K562 (cell line): ENCODE results near the gene MVP. TPM values are rescaled to one million over a fixed set of nuclear protein-coding genes. Genes with fewer than 3 reads are reported as not detected.
A peak's percentile ranks its signal among the peaks of the same experiment; 100 is the strongest.

ENCODE experiments used
- ATAC-seq: fragments of 200-7000 bp; cut with Tn5 transposase; 3 replicates; pipeline ENCODE4 v1.9.1; 2020; ENCODE audit warnings: moderate library complexity
- BruUV-seq: library from RNA; stranded (reverse); fragments of 400-500 nt; replicated peaks from 2 replicates; lab custom pipeline; 2021; lab: Mats Ljungman, UMichigan
- CTCF ChIA-PET: fragments of 300-600 bp; formaldehyde crosslinking; extraction: SDS; loops from one replicate; lab custom pipeline; 2021; ENCODE audit warnings: low intra/inter-chr PET ratio; lab: Yijun Ruan, JAX
- POLR2A ChIA-PET: fragments of 300-600, 350-650 bp; sonication (Branson Sonifier 250); formaldehyde crosslinking; extraction: SDS; loops from one replicate; lab custom pipeline; 2021; ENCODE audit warnings: antibody characterized with exemption, inconsistent platforms; lab: Yijun Ruan, JAX
- DNase-seq, 4 experiments: peaks; one replicate each; pipeline versions ENCODE4 v3.0.0 to v3.0.0-alpha.2; 2011 to 2018; ENCODE audit warnings: low spot score in 3 of 4, mixed read lengths in 3 of 4; ENCODE audit errors: extremely low read depth in 1 of 4
- FAIRE-seq: peaks from 2 replicates; lab custom pipeline; 2011; peaks lifted over from hg19 to GRCh38; lab: Jason Lieb, UNC
- H2AFZ ChIP-seq: 2 replicates; pipeline ENCODE4 v1.6.0; 2011; ENCODE audit warnings: low read depth, low read length, control low read depth, inconsistent platforms
- H3K27ac ChIP-seq: fragments of 200-600 bp; 3 replicates; pipeline ENCODE4 v1.8.0; 2011; ENCODE audit warnings: low read depth, mild to moderate bottlenecking, control low read depth, inconsistent platforms, low read length, moderate library complexity, mixed read lengths; ENCODE audit errors: extremely low read depth
- H3K27me3 ChIP-seq, 2 experiments: fragments of 300-600 bp in 1 of 2; 2 replicates in 1 of 2; 3 replicates in 1 of 2; pipeline versions ENCODE4 v1.6.0 to v1.8.0; 2011; ENCODE audit warnings: inconsistent platforms in 2 of 2, low read length in 2 of 2, mild to moderate bottlenecking in 1 of 2, mixed read lengths in 1 of 2, moderate library complexity in 1 of 2; ENCODE audit not compliant: control insufficient read depth in 2 of 2, insufficient read depth in 2 of 2
- H3K36me3 ChIP-seq: fragments of 300-600 bp; 3 replicates; pipeline ENCODE4 v1.8.0; 2011; ENCODE audit warnings: mild to moderate bottlenecking, low read length, inconsistent platforms; ENCODE audit not compliant: control insufficient read depth, insufficient read depth
- H3K4me1 ChIP-seq, 2 experiments: fragments of 200-600 bp in 1 of 2; replicated peaks in 1 of 2; 2 replicates in 1 of 2; 3 replicates in 1 of 2; pipeline versions ENCODE4 v1.5.1 to v1.8.0; 2011; ENCODE audit warnings: inconsistent platforms in 2 of 2, low read length in 2 of 2, mild to moderate bottlenecking in 1 of 2, mixed read lengths in 1 of 2, moderate library complexity in 1 of 2; ENCODE audit not compliant: control insufficient read depth in 2 of 2, insufficient read depth in 2 of 2
- H3K4me2 ChIP-seq: 2 replicates; pipeline ENCODE4 v1.6.1; 2011; ENCODE audit warnings: low read length, control low read depth, inconsistent platforms, mixed read lengths; ENCODE audit not compliant: insufficient read depth
- H3K4me3 ChIP-seq: fragments of 200-600 bp; sonication (generic), shearing (Covaris generic); 2 replicates; pipeline ENCODE4 v1.5.1; 2016; ENCODE audit warnings: control low read depth, inconsistent platforms
- H3K79me2 ChIP-seq: fragments of 200-600 bp; 3 replicates; pipeline ENCODE4 v1.8.0; 2011; ENCODE audit warnings: low read length, inconsistent platforms; ENCODE audit not compliant: control insufficient read depth, insufficient read depth
- H3K9ac ChIP-seq, 2 experiments: 2 replicates each; pipeline versions ENCODE4 v1.6.0 to v1.6.1; 2011; ENCODE audit warnings: low read depth in 2 of 2, low read length in 2 of 2, control low read depth in 1 of 2, inconsistent platforms in 1 of 2, mild to moderate bottlenecking in 1 of 2, mixed read lengths in 1 of 2; ENCODE audit not compliant: insufficient read depth in 1 of 2
- H3K9me1 ChIP-seq: one replicate; pipeline ENCODE4 v1.6.0; 2011; ENCODE audit warnings: inconsistent platforms, mild to moderate bottlenecking, low read length, moderate library complexity; ENCODE audit not compliant: control insufficient read depth, insufficient read depth
- H3K9me3 ChIP-seq: replicated peaks from 2 replicates; pipeline ENCODE4 v1.5.1; 2011; ENCODE audit warnings: low read depth, low read length, inconsistent platforms; ENCODE audit not compliant: control insufficient read depth, insufficient read depth
- H4K20me1 ChIP-seq: replicated peaks from 2 replicates; pipeline ENCODE4 v1.6.1; 2011; ENCODE audit warnings: low read length, inconsistent platforms, mixed read lengths; ENCODE audit not compliant: control insufficient read depth, insufficient read depth
- CBFA2T3 ChIP-seq: fragments of 450-650 bp; IDR thresholded peaks from 2 replicates; pipeline ENCODE4 v1.6.1; 2017
- CCNT2 ChIP-seq: IDR thresholded peaks from 2 replicates; pipeline ENCODE4 v1.6.1; 2011; ENCODE audit warnings: borderline replicate concordance, low read depth, mild to moderate bottlenecking, moderate library complexity, mixed read lengths, low read length; ENCODE audit not compliant: insufficient read length; ENCODE audit errors: extremely low read depth
- ELF1 ChIP-seq: fragments of 200-800 bp; sonication (Bioruptor generic); IDR thresholded peaks from 2 replicates; pipeline ENCODE4 v1.6.1; 2016; ENCODE audit warnings: missing genetic modification characterization, missing compliant biosample characterization
- NR3C1 ChIP-seq: sonication (generic); formaldehyde crosslinking; IDR thresholded peaks from 2 replicates; pipeline ENCODE4 v1.8.1; 2022; ENCODE audit warnings: missing genetic modification reagents
- POLR2H ChIP-seq: IDR thresholded peaks from 2 replicates; pipeline ENCODE4 v1.6.1; 2016; ENCODE audit warnings: missing genetic modification characterization, low read depth, mild to moderate bottlenecking, control low read depth, missing compliant biosample characterization, moderate library complexity
- WHSC1 ChIP-seq: IDR thresholded peaks from one replicate; pipeline ENCODE4 v1.6.1; 2012; ENCODE audit warnings: low read length, control low read depth, inconsistent platforms
- ZNF124 ChIP-seq: sonication (generic); formaldehyde crosslinking; IDR thresholded peaks from 2 replicates; pipeline ENCODE4 v1.8.1; 2022; ENCODE audit warnings: missing genetic modification reagents
- ZNF586 ChIP-seq: fragments of 450-650 bp; formaldehyde crosslinking; conservative IDR thresholded peaks from 2 replicates; pipeline ENCODE4 v1.4.0; 2020; ENCODE audit warnings: mild to moderate bottlenecking, moderate library complexity
- WGBS: fragments of 100-300 bp; shearing (Covaris generic); methylation state at CpG from one replicate; pipeline ENCODE4 v1.1.6; 2016; ENCODE audit warnings: low coverage, mixed read lengths; ENCODE audit not compliant: insufficient coverage; ENCODE audit errors: missing lambda C conversion rate; 5-methylcytosine and 5-hydroxymethylcytosine counted together
- in situ Hi-C: fragments of 300-500 bp; cut with MboI; formaldehyde crosslinking; loops from 4 replicates; pipeline ENCODE4 v1.15.0; 2018; ENCODE audit warnings: inconsistent platforms, mixed read lengths
- intact Hi-C: fragments of 100-400 bp; cut with micrococcal nuclease; formaldehyde crosslinking; loops from 2 replicates; pipeline ENCODE4 v1.14.2; 2022
- polyA plus RNA-seq, 8 experiments: library from polyadenylated mRNA; depleted of rRNA in 4 of 8; stranded (reverse) in 5 of 8; unstranded in 3 of 8; fragments of >200 nt; fragmentation: Nextera tagmentation in 2 of 8; fragmentation: Illumina TruSeq in 1 of 8; extraction: Ambion mirVana in 2 of 8; extraction: Trizol in 1 of 8; gene quantifications; 2 replicates each; pipeline versions ENCODE4 v1.2.1 to v1.2.3, GENCODE V29; 2011 to 2014; ENCODE audit warnings: inconsistent platforms in 1 of 8, missing spikeins in 1 of 8
- total RNA-seq, 7 experiments: library from RNA; depleted of rRNA in 6 of 7; stranded (reverse); fragments of >200 nt in 6 of 7; fragmentation: Illumina TruSeq in 2 of 7; extraction: Trizol in 2 of 7; gene quantifications; 2 replicates each; pipeline versions ENCODE4 v1.2.1 to v1.2.3, GENCODE V29; 2011 to 2021; ENCODE audit warnings: low replicate concordance in 1 of 7
- TF ChIP-seq, protein P1 (sequence below): fragments of 250-450 bp; sonication (Bioruptor Pico); IDR thresholded peaks from 2 replicates; pipeline ENCODE4 v1.8.0; 2021; ENCODE audit warnings: moderate library complexity, mild to moderate bottlenecking, inconsistent platforms
- TF ChIP-seq, protein P2 (sequence below): sonication (generic); formaldehyde crosslinking; IDR thresholded peaks from 2 replicates; pipeline ENCODE4 v1.8.0; 2022; ENCODE audit warnings: mild to moderate bottlenecking, low read depth, missing genetic modification reagents
- TF ChIP-seq, protein P3 (sequence below): fragments of 250-450 bp; sonication (Bioruptor Pico); IDR thresholded peaks from 2 replicates; pipeline ENCODE4 v1.5.0; 2021; ENCODE audit warnings: mild to moderate bottlenecking, borderline replicate concordance
- TF ChIP-seq, protein P4 (sequence below): sonication (generic); formaldehyde crosslinking; IDR thresholded peaks from 2 replicates; pipeline ENCODE4 v1.8.1; 2023; ENCODE audit warnings: missing genetic modification reagents, mild to moderate bottlenecking, borderline replicate concordance

Gene MVP
- total and polyA plus RNA-seq, 9 of the 15 experiments (the other 6 are each of a cell fraction or from before 2014, with no cell fraction given), result 0.39 to 1.9 (median 0.76) TPM; not detected in 2

DNA sequence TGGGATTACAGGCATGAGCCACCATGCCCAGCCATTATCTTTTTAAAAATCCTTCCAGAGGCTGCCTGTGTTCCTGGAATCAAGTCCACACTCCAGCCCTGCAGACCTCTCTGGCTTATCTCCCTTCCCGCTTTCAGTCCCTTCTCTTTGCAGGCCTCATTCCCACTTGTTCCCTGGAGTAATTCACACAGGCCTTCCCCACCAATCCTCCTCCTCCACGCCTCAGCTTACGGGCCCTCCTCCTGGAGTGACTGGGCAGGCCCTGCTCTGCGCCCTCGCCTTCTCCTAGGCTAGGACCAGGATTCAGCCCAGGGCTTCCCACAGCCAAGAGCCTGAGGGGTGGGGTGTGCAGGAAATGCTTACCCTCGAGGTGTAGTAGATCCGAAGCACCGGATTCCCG lies 40.0 kb downstream of the MVP start:
- intact Hi-C loops (loop anchor here (5.0 kb wide), 1 partner anchor 147 kb away; no protein-coding TSS in a partner anchor), in situ Hi-C loops (no loop called here)
- H4K20me1 ChIP-seq, result no peaks in the 10 kb centered on the region
- H3K9ac ChIP-seq, result peak overlapping the region in 1 of 2 experiments; percentile 19; a peak in 1 of 4 replicates
- no peak for DNase-seq
- CTCF ChIA-PET, result no interaction called here
- no peak for FAIRE-seq
- H3K9me3 ChIP-seq, result no peaks in the 10 kb centered on the region
- no peak overlapping the region for H3K27ac ChIP-seq
- no TSS peak for BruUV-seq
- H2AFZ ChIP-seq, result no peak overlapping the region
- peaks cover 27% of the 10 kb centered on the region; the same call in 2 of the 3 replicates for H3K36me3 ChIP-seq
- no peak for ATAC-seq
- H3K79me2 ChIP-seq, result peaks cover 11% of the 10 kb centered on the region; the same call in 2 of the 3 replicates
- no peak overlapping the region for H3K4me2 ChIP-seq
- H3K9me1 ChIP-seq, result no peaks in the 10 kb centered on the region
- H3K27me3 ChIP-seq, result no peaks in the 10 kb centered on the region
- peaks cover 4 to 32% of the 10 kb centered on the region in 2 experiments; a peak in 3 of 5 replicates for H3K4me1 ChIP-seq
- WGBS, result 84% methylated on average over 9 of the region's 9 CpGs
- POLR2A ChIA-PET, result no interaction called here
- H3K4me3 ChIP-seq, result no peak overlapping the region
- TF ChIP-seq WHSC1 (no peak), ZNF586 (CRISPR knock-in tag) (no peak), ELF1 (tag) (no peak), NR3C1 (no peak), ZNF124 (CRISPR knock-in tag) (no peak), CBFA2T3 (no peak), POLR2H (tag) (no peak), CCNT2 (no peak)
- TF ChIP-seq, protein P1, sequence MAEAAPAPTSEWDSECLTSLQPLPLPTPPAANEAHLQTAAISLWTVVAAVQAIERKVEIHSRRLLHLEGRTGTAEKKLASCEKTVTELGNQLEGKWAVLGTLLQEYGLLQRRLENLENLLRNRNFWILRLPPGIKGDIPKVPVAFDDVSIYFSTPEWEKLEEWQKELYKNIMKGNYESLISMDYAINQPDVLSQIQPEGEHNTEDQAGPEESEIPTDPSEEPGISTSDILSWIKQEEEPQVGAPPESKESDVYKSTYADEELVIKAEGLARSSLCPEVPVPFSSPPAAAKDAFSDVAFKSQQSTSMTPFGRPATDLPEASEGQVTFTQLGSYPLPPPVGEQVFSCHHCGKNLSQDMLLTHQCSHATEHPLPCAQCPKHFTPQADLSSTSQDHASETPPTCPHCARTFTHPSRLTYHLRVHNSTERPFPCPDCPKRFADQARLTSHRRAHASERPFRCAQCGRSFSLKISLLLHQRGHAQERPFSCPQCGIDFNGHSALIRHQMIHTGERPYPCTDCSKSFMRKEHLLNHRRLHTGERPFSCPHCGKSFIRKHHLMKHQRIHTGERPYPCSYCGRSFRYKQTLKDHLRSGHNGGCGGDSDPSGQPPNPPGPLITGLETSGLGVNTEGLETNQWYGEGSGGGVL (CRISPR knock-in tag), result no peak
- TF ChIP-seq, protein P2, sequence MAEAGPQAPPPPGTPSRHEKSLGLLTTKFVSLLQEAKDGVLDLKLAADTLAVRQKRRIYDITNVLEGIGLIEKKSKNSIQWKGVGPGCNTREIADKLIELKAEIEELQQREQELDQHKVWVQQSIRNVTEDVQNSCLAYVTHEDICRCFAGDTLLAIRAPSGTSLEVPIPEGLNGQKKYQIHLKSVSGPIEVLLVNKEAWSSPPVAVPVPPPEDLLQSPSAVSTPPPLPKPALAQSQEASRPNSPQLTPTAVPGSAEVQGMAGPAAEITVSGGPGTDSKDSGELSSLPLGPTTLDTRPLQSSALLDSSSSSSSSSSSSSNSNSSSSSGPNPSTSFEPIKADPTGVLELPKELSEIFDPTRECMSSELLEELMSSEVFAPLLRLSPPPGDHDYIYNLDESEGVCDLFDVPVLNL, result no peak
- TF ChIP-seq, protein P3, sequence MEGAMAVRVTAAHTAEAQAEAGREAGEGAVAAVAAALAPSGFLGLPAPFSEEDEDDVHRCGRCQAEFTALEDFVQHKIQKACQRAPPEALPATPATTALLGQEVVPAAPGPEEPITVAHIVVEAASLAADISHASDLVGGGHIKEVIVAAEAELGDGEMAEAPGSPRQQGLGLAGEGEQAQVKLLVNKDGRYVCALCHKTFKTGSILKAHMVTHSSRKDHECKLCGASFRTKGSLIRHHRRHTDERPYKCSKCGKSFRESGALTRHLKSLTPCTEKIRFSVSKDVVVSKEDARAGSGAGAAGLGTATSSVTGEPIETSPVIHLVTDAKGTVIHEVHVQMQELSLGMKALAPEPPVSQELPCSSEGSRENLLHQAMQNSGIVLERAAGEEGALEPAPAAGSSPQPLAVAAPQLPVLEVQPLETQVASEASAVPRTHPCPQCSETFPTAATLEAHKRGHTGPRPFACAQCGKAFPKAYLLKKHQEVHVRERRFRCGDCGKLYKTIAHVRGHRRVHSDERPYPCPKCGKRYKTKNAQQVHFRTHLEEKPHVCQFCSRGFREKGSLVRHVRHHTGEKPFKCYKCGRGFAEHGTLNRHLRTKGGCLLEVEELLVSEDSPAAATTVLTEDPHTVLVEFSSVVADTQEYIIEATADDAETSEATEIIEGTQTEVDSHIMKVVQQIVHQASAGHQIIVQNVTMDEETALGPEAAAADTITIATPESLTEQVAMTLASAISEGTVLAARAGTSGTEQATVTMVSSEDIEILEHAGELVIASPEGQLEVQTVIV (CRISPR knock-in tag), result no peak
- TF ChIP-seq, protein P4, sequence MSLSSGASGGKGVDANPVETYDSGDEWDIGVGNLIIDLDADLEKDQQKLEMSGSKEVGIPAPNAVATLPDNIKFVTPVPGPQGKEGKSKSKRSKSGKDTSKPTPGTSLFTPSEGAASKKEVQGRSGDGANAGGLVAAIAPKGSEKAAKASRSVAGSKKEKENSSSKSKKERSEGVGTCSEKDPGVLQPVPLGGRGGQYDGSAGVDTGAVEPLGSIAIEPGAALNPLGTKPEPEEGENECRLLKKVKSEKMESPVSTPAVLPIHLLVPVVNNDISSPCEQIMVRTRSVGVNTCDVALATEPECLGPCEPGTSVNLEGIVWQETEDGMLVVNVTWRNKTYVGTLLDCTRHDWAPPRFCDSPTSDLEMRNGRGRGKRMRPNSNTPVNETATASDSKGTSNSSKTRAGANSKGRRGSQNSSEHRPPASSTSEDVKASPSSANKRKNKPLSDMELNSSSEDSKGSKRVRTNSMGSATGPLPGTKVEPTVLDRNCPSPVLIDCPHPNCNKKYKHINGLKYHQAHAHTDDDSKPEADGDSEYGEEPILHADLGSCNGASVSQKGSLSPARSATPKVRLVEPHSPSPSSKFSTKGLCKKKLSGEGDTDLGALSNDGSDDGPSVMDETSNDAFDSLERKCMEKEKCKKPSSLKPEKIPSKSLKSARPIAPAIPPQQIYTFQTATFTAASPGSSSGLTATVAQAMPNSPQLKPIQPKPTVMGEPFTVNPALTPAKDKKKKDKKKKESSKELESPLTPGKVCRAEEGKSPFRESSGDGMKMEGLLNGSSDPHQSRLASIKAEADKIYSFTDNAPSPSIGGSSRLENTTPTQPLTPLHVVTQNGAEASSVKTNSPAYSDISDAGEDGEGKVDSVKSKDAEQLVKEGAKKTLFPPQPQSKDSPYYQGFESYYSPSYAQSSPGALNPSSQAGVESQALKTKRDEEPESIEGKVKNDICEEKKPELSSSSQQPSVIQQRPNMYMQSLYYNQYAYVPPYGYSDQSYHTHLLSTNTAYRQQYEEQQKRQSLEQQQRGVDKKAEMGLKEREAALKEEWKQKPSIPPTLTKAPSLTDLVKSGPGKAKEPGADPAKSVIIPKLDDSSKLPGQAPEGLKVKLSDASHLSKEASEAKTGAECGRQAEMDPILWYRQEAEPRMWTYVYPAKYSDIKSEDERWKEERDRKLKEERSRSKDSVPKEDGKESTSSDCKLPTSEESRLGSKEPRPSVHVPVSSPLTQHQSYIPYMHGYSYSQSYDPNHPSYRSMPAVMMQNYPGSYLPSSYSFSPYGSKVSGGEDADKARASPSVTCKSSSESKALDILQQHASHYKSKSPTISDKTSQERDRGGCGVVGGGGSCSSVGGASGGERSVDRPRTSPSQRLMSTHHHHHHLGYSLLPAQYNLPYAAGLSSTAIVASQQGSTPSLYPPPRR, result no peak
